HG03457 (cell line): ENCODE data around the gene PRODH2.
"Not testable (repeated sequence)": the region's sequence is repeated elsewhere in the genome, so short reads cannot be mapped to it uniquely, and the experiment has no call there.

Experiments used
- ATAC-seq: cut with Tn5 transposase; IDR thresholded peaks from one replicate; pipeline ENCODE4 v1.9.1; 2021; ENCODE audit warnings: moderate number of reproducible peaks; ENCODE audit not compliant: unreplicated experiment

Gene PRODH2

GRCh38 chr19:35783469-35784434 is 28.9 kb downstream of the PRODH2 start:
- ATAC-seq, result no peak

GRCh38 chr19:35782589-35782988 is 30.1 kb downstream of the PRODH2 start:
- no peak for ATAC-seq

- ATAC-seq, result no peak
Measured at GRCh38 chr19:35781650-35782049, 31.0 kb downstream of the PRODH2 start.

GRCh38 chr19:35780717-35781116 is 31.9 kb downstream of the PRODH2 start:
- ATAC-seq, result no peak

GRCh38 chr19:35780058-35780457 is 32.6 kb downstream of the PRODH2 start:
- ATAC-seq, result no peak

- ATAC-seq, result no peak
Measured at GRCh38 chr19:35779033-35779432, 33.6 kb downstream of the PRODH2 start.

- ATAC-seq, result no peak
Measured at GRCh38 chr19:35777961-35778360, 34.7 kb downstream of the PRODH2 start.

- no peak for ATAC-seq
Measured at GRCh38 chr19:35777086-35777841, 35.4 kb downstream of the PRODH2 start.

- ATAC-seq, result no peak
Measured at GRCh38 chr19:35776102-35776788, 36.4 kb downstream of the PRODH2 start.

GRCh38 chr19:35775298-35776101 is 37.1 kb downstream of the PRODH2 start, which contains the start of gene ARHGAP33:
ARHGAP33 (plus strand) TSS chr19:35775564; CDS start chr19:35775659, 95 bp downstream.
- ATAC-seq, result peak; percentile 82

GRCh38 chr19:35775046-35775297 is 37.7 kb downstream of the PRODH2 start:
- ATAC-seq, result no peak

- no peak for ATAC-seq
Measured at GRCh38 chr19:35774274-35775045, 38.2 kb downstream of the PRODH2 start.

GRCh38 chr19:35773020-35773806 is 39.4 kb downstream of the PRODH2 start:
- no peak for ATAC-seq

- not testable (repeated sequence) for ATAC-seq
Measured at GRCh38 chr19:35772362-35772761, 40.3 kb downstream of the PRODH2 start.

GRCh38 chr19:35768082-35768421 is 44.6 kb downstream of the PRODH2 start:
- no peak for ATAC-seq

- no peak for ATAC-seq
Measured at GRCh38 chr19:35767288-35768081, 45.2 kb downstream of the PRODH2 start.

- ATAC-seq, result no peak
Measured at GRCh38 chr19:35766571-35767104, 46.0 kb downstream of the PRODH2 start.
